ENCODE data around the gene PCDHA8. TPM values are rescaled to one million over a fixed set of nuclear protein-coding genes. Genes with fewer than 3 reads are reported as not detected.
"Not testable (repeated sequence)": the region's sequence is repeated elsewhere in the genome, so short reads cannot be mapped to it uniquely, and the experiment has no call there.

The PCDHA8 gene, protein sequence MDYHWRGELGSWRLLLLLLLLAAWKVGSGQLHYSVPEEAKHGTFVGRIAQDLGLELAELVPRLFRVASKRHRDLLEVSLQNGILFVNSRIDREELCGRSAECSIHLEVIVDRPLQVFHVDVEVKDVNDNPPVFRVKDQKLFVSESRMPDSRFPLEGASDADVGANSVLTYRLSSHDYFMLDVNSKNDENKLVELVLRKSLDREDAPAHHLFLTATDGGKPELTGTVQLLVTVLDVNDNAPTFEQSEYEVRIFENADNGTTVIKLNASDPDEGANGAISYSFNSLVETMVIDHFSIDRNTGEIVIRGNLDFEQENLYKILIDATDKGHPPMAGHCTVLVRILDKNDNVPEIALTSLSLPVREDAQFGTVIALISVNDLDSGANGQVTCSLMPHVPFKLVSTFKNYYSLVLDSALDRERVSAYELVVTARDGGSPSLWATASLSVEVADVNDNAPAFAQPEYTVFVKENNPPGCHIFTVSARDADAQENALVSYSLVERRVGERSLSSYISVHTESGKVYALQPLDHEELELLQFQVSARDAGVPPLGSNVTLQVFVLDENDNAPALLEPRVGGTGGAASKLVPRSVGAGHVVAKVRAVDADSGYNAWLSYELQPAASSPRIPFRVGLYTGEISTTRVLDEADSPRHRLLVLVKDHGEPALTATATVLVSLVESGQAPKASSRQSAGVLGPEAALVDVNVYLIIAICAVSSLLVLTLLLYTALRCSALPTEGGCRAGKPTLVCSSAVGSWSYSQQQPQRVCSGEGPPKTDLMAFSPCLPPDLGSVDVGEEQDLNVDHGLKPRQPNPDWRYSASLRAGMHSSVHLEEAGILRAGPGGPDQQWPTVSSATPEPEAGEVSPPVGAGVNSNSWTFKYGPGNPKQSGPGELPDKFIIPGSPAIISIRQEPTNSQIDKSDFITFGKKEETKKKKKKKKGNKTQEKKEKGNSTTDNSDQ
- total RNA-seq = not detected in 2 replicates

DNA sequence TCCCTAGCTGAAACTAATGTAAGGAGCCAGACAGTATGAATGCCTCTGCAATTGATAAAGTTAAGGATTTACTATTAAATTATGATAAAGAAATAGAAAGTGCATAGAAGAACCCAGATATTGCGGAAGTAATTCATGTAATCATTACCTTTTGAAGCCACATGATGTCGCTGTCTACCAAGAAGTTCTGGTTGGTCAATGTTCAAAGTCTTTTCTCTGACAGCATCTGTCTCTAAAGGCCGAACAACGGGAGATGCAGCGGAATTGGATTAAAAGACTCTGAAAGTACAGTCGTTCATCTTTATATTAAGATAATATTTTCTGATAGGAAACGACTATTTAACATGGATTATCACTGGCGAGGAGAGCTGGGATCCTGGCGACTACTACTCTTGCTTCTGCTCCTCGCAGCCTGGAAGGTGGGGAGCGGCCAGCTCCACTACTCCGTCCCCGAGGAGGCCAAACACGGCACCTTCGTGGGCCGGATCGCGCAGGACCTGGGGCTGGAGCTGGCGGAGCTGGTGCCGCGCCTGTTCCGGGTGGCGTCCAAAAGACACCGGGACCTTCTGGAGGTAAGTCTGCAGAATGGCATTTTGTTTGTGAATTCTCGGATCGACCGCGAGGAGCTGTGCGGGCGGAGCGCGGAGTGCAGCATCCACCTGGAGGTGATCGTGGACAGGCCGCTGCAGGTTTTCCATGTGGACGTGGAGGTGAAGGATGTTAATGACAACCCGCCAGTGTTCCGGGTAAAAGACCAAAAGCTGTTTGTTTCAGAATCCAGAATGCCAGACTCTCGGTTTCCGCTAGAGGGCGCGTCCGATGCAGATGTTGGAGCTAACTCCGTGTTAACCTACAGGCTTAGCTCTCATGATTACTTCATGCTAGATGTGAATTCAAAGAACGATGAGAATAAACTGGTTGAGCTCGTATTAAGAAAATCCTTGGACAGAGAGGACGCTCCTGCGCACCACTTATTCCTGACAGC lies at the start of gene PCDHA8:
TSS of gene PCDHA8 (plus strand) at position 210 of the 985 bp plus-strand sequence. CDS start at position 345, 135 bp downstream.
- intact Hi-C loops (cut with micrococcal nuclease) = loop anchor here (2.0 to 10.0 kb wide), 5 partner anchors 39 to 584 kb away; partner anchors contain the start of genes PCDHA1, PCDHA3, PCDHB16 and PCDHB9

GRCh38 chr5:140794595-140795258 lies 46.3 kb upstream of the PCDHA8 start, which contains the start of gene PCDHA2:
Gene PCDHA2 (plus strand): TSS chr5:140794852.
- intact Hi-C loops (cut with micrococcal nuclease) = loop anchor here (5.0 kb wide), 2 partner anchors 38 to 88 kb away; partner anchors contain the start of genes PCDHA13 and PCDHA7

DNA sequence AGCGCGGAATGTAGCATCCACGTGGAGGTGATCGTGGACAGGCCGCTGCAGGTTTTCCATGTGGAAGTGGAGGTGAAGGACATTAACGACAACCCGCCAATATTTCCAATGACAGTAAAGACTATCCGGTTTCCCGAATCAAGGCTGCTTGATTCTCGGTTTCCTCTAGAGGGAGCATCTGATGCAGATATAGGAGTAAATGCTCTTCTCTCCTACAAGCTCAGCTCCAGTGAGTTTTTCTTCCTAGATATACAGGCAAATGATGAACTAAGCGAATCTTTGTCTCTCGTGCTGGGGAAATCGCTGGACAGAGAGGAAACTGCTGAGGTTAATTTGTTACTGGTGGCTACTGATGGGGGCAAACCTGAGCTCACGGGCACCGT lies 45.7 kb upstream of the PCDHA8 start:
- intact Hi-C loops (cut with micrococcal nuclease) = no loop called here

DNA sequence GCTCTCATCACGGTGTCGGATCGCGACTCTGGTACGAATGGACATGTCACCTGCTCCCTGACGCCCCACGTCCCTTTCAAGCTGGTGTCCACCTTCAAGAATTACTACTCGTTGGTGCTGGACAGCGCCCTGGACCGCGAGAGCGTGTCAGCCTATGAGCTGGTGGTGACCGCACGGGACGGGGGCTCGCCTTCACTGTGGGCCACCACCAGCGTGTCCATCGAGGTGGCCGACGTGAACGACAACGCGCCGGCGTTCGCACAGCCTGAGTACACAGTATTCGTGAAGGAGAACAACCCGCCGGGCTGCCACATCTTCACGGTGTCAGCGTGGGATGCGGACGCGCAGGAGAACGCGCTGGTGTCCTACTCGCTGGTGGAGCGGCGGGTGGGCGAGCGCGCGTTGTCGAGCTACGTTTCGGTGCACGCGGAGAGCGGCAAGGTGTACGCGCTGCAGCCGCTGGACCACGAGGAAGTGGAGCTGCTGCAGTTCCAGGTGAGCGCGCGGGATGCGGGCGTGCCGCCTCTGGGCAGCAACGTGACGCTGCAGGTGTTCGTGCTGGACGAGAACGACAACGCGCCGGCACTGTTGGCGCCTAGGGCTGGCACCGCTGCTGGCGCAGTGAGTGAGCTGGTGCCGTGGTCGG lies 44.8 kb upstream of the PCDHA8 start:
- intact Hi-C loops (cut with micrococcal nuclease) = not testable (repeated sequence)

DNA sequence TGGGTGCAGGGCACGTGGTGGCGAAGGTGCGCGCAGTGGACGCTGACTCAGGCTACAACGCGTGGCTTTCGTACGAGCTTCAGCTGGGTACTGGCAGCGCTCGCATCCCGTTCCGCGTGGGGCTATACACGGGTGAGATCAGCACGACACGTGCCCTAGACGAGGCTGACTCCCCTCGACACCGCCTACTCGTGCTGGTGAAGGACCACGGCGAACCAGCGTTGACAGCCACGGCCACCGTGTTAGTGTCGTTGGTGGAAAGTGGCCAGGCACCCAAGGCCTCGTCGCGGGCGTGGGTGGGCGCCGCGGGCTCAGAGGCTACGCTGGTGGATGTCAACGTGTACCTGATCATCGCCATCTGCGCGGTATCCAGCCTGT lies 44.3 kb upstream of the PCDHA8 start:
- intact Hi-C loops (cut with micrococcal nuclease) = no loop called here

- intact Hi-C loops (cut with micrococcal nuclease) = loop anchor here (5.0 kb wide), 1 partner anchor 41 kb away; the partner anchor contains the start of gene PCDHA8
These were observed 40.0 kb upstream of the PCDHA8 start, which contains the start of gene PCDHA3 for GRCh38 chr5:140800816-140801493. Gene PCDHA3 (plus strand): TSS chr5:140801057.

- intact Hi-C loops (cut with micrococcal nuclease) = loop anchor here (5.0 kb wide), 1 partner anchor 41 kb away; the partner anchor contains the start of gene PCDHA8
These were observed 39.5 kb upstream of the PCDHA8 start for GRCh38 chr5:140801494-140801841.

GRCh38 chr5:140802381-140802780 lies 38.6 kb upstream of the PCDHA8 start:
- intact Hi-C loops (cut with micrococcal nuclease) = loop anchor here (5.0 kb wide), 1 partner anchor 40 kb away; the partner anchor contains the start of gene PCDHA8

DNA sequence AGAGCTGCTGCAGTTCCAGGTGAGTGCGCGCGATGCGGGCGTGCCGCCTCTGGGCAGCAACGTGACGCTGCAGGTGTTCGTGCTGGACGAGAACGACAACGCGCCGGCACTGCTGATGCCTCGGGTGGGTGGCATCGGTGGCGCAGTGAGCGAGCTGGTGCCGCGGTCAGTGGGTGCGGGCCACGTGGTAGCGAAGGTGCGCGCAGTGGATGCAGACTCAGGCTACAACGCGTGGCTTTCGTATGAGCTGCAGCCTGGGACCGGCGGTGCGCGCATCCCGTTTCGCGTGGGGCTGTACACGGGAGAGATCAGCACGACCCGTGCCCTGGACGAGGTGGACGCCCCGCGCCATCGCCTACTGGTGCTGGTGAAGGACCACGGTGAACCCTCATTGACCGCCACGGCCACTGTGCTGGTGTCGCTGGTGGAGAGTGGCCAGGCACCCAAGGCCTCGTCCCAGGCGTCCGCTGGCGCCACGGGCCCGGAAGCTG lies 38.2 kb upstream of the PCDHA8 start:
- intact Hi-C loops (cut with micrococcal nuclease) = loop anchor here (5.0 kb wide), 1 partner anchor 39 kb away; the partner anchor contains the start of gene PCDHA8

DNA sequence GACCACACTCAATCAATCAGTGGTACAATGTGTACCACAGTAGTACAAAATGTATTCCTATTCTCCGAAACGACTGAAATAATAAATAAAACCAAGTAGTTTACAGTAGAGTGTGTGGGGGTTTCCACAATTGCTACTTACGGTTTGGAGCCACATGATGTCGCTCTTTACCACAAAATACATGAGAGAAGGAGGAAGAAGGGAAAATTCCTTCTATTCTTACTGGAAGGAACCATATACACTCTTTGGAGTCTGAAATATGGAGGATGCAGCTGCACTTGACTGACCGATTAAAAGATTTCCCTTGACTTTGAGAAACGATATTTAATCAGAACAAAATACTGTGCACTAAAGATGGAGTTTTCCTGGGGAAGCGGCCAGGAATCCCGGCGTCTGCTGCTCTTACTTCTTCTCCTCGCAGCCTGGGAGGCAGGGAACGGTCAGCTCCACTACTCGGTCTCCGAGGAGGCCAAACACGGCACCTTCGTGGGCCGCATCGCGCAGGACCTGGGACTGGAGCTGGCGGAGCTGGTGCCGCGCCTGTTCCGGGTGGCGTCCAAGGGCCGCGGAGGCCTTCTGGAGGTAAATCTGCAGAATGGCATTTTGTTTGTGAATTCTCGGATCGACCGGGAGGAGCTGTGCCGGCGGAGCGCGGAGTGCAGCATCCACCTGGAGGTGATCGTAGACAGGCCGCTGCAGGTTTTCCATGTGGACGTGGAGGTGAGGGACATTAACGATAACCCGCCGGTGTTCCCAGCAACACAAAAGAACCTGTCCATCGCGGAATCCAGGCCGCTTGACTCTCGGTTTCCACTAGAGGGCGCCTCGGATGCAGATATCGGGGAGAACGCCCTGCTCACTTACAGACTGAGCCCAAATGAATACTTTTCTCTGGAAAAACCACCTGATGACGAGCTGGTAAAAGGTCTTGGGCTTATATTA lies 33.9 kb upstream of the PCDHA8 start, which contains the start of gene PCDHA4:
TSS of gene PCDHA4 (plus strand) at position 235 of the 942 bp plus-strand sequence.
- intact Hi-C loops (cut with micrococcal nuclease) = no loop called here

- intact Hi-C loops (cut with micrococcal nuclease) = not testable (repeated sequence)
These were observed 32.6 kb upstream of the PCDHA8 start for GRCh38 chr5:140808241-140808888.

DNA sequence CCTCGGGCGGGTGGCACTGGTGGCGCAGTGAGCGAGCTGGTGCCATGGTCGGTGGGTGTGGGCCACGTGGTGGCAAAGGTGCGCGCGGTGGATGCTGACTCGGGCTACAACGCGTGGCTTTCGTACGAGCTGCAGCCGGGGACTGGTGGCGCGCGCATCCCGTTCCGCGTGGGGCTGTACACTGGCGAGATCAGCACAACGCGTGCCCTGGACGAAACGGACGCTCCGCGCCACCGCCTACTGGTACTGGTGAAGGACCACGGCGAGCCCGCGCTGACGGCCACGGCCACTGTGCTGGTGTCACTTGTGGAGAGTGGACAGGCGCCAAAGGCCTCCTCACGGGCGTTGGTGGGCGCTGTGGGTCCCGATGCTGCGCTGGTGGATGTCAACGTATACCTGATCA lies 32.1 kb upstream of the PCDHA8 start:
- intact Hi-C loops (cut with micrococcal nuclease) = no loop called here

DNA sequence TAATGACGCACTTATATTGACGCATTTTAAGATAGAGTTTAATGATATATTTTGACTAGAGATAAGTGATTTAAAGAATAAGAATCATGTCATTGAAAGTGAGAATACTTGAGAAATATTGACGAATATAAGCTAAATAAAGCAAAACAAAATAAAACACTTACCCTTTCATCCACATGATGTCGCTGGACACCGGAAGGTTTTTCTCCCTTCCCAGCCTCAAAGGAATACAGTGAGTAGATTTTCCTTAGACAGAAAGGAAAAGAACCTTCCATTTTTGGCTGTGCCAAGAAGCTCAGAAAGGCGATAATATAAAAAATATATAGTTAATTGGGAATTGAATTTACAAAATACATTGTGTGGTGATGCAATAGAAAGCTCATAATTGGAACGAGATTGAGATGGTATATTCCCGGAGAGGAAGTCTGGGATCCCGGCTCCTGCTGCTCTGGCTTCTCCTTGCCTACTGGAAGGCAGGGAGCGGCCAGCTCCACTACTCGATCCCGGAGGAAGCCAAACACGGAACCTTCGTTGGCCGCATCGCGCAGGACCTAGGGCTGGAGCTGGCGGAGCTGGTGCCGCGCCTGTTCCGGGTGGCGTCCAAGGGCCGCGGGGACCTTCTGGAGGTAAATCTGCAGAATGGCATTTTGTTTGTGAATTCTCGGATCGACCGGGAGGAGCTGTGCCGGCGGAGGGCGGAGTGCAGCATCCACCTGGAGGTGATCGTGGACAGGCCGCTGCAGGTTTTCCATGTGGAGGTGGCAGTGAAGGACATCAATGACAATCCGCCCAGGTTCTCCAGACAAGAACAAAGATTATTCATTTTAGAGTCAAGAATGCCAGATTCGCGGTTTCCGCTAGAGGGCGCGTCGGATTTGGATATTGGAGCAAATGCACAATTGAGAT lies 19.4 kb upstream of the PCDHA8 start, which contains the start of gene PCDHA5:
TSS of gene PCDHA5 (plus strand) at position 239 of the 906 bp plus-strand sequence.
- intact Hi-C loops (cut with micrococcal nuclease) = loop anchor here (10.0 kb wide), 1 partner anchor 543 kb away; the partner anchor contains the start of gene PCDHGA5

DNA sequence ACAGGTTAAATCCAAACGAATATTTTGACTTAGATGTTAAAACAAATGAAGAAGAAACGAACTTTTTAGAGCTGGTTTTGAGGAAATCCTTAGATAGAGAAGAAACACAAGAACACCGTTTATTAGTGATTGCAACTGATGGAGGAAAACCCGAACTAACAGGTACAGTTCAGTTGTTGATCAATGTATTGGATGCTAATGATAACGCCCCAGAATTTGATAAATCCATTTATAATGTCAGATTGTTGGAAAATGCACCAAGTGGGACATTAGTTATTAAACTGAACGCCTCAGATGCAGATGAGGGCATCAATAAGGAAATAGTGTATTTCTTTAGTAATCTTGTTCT lies 18.7 kb upstream of the PCDHA8 start:
- intact Hi-C loops (cut with micrococcal nuclease) = loop anchor here (10.0 kb wide), 1 partner anchor 543 kb away; the partner anchor contains the start of gene PCDHGA5

DNA sequence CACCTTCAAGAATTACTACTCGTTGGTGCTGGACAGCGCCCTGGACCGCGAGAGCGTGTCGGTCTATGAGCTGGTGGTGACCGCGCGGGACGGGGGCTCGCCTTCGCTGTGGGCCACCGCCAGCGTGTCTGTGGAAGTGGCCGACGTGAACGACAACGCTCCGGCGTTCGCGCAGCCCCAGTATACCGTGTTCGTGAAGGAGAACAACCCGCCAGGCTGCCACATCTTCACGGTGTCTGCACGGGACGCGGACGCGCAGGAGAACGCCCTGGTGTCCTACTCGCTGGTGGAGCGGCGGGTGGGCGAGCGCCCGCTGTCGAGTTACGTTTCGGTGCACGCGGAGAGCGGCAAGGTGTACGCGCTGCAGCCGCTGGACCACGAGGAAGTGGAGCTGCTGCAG lies 18.0 kb upstream of the PCDHA8 start:
- intact Hi-C loops (cut with micrococcal nuclease) = loop anchor here (10.0 kb wide), 1 partner anchor 542 kb away; the partner anchor contains the start of gene PCDHGA5
